T-cell (primary cell): ENCODE results near the gene PDGFD. TPM values are rescaled to one million over a fixed set of nuclear protein-coding genes. Genes with fewer than 3 reads are reported as not detected.

ENCODE experiments used
- ATAC-seq, 4 experiments: fragments of 200-7000 bp in 3 of 4; fragments of 150-1000 bp in 1 of 4; cut with Tn5 transposase; replicated peaks in 1 of 4; 1 replicate in 3 of 4; 2 replicates in 1 of 4; pipeline ENCODE4 v1.10.0; 2021; ENCODE audit warnings: moderate library complexity in 3 of 4, mild to moderate bottlenecking in 2 of 4, moderate number of reproducible peaks in 1 of 4
- CTCF ChIA-PET, 2 donors: fragments of 300-600 bp; sonication (Branson Sonifier 250); formaldehyde crosslinking; loops; one replicate each; lab custom pipeline; 2022; ENCODE audit warnings: antibody characterized with exemption in 2 of 2; lab: Charles Lee
- POLR2A ChIA-PET, 2 donors: fragments of 300-600 bp; sonication (Branson Sonifier 250); formaldehyde crosslinking; loops; one replicate each; lab custom pipeline; 2022; ENCODE audit warnings: antibody characterized with exemption in 2 of 2; lab: Charles Lee
- DNase-seq, 35 experiments: peaks; one replicate each; pipeline versions ENCODE4 v3.0.0 to v3.0.0-alpha.2; 2013 to 2023
- H3K27ac ChIP-seq: one replicate; pipeline ENCODE4 v1.5.1; 2013; ENCODE audit warnings: low read length
- H3K27me3 ChIP-seq, 2 experiments: replicated peaks in 1 of 2; 1 replicate in 1 of 2; 2 replicates in 1 of 2; pipeline versions ENCODE4 v1.6.1 to v1.7.0; 2013; ENCODE audit warnings: low read length in 1 of 2, mixed read lengths in 1 of 2; ENCODE audit not compliant: control insufficient read depth in 2 of 2, insufficient read depth in 2 of 2; ENCODE audit errors: extremely low read depth in 1 of 2
- H3K36me3 ChIP-seq, 2 donors: 1 replicate in 1 of 2; 2 replicates in 1 of 2; pipeline versions ENCODE4 v1.6.1 to v1.7.0; 2013; ENCODE audit warnings: low read length in 1 of 2; ENCODE audit not compliant: control insufficient read depth in 2 of 2, insufficient read depth in 1 of 2; ENCODE audit errors: extremely low read depth in 1 of 2
- H3K4me1 ChIP-seq, 2 experiments: 1 replicate in 1 of 2; 2 replicates in 1 of 2; pipeline versions ENCODE4 v1.6.1 to v1.7.0; 2013; ENCODE audit warnings: low read length in 2 of 2, mixed read lengths in 1 of 2; ENCODE audit not compliant: insufficient read depth in 2 of 2, control insufficient read depth in 1 of 2; ENCODE audit errors: extremely low read depth in 1 of 2
- H3K4me3 ChIP-seq, 2 donors: 1 replicate in 1 of 2; 2 replicates in 1 of 2; pipeline versions ENCODE4 v1.5.1 to v1.7.0; 2013; ENCODE audit warnings: mild to moderate bottlenecking in 2 of 2, low read length in 1 of 2, moderate library complexity in 1 of 2; ENCODE audit not compliant: control insufficient read depth in 1 of 2; ENCODE audit errors: extremely low read depth in 1 of 2
- H3K9me3 ChIP-seq: 2 replicates; pipeline ENCODE4 v1.7.0; 2013
- H3K27ac Mint-ChIP-seq, 2 donors: one replicate each; pipeline ENCODE4 v1.8.0; 2020 to 2021; ENCODE audit warnings: mild to moderate bottlenecking in 2 of 2, mixed read lengths in 2 of 2
- H3K27me3 Mint-ChIP-seq, 2 donors: one replicate each; pipeline ENCODE4 v1.8.0; 2021 to 2022; ENCODE audit warnings: mixed read lengths in 2 of 2
- H3K36me3 Mint-ChIP-seq: one replicate; pipeline ENCODE4 v1.8.0; 2021; ENCODE audit warnings: mixed read lengths
- H3K4me1 Mint-ChIP-seq, 3 donors: one replicate each; pipeline ENCODE4 v1.8.0; 2020 to 2022; ENCODE audit warnings: mixed read lengths in 3 of 3, mild to moderate bottlenecking in 1 of 3
- H3K4me3 Mint-ChIP-seq, 3 donors: one replicate each; pipeline ENCODE4 v1.8.0; 2020 to 2022; ENCODE audit warnings: mild to moderate bottlenecking in 3 of 3, mixed read lengths in 3 of 3, moderate library complexity in 3 of 3
- H3K9me3 Mint-ChIP-seq, 3 donors: one replicate each; pipeline ENCODE4 v1.8.0; 2020 to 2022; ENCODE audit warnings: mixed read lengths in 3 of 3
- WGBS: methylation state at CpG from one replicate; pipeline ENCODE4 v1.1.5; 2013; ENCODE audit warnings: missing lambda C conversion rate; ENCODE audit not compliant: insufficient coverage; 5-methylcytosine and 5-hydroxymethylcytosine counted together
- total RNA-seq, 35 experiments: library from RNA in 6 of 35; stranded (reverse) in 6 of 35; fragments of 120-200 nt in 1 of 35; gene quantifications; one replicate each; pipeline versions ENCODE4 v1.2.1 to v1.2.4 and lab custom pipeline; 2013 to 2026

Gene PDGFD
- total RNA-seq, 5 donors from 2014 or later (not counting 1 experiment from before 2014, with no cell fraction given), result 0.35 to 2.9 (median 1.2) TPM

DNA sequence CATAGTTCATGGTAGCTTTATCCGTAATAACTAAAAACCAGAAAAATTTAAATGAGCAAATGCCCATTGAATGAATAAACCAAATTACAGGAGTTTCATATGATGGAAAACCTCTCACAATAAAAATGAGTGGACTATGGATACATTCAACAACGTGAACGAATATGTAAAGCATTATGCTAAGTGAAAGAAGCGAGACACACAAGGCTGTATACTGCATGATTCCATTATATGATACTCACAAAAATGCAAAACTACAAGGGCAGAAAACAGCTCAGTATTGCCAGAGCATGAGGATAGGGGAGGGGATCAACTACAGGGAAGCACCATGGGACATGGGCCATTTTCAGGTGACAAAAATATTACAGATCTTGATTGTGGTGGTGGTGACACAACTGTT lies 105.3 kb downstream of the PDGFD start:
- Mint-ChIP-seq H3K36me3 (no peaks in the 10 kb centered on the region), H3K27ac (no peak overlapping the region), H3K4me3 (no peak overlapping the region), H3K27me3 (peaks cover 0 to 8% of the 10 kb centered on the region in 2 donors), H3K9me3 (peaks cover 0 to 4% (median 0%) of the 10 kb centered on the region in 3 donors), H3K4me1 (no peaks in the 10 kb centered on the region)
- ChIA-PET CTCF (no interaction called here), POLR2A (no interaction called here)
- H3K4me3 ChIP-seq, result no peak overlapping the region
- DNase-seq (no peak), ATAC-seq (no peak)
- H3K27me3 ChIP-seq, result no peaks in the 10 kb centered on the region
- no CpG with 5 or more reads among the region's 4 CpGs for WGBS
- no peak overlapping the region for H3K27ac ChIP-seq
- no peaks in the 10 kb centered on the region for H3K36me3 ChIP-seq
- H3K9me3 ChIP-seq, result no peaks in the 10 kb centered on the region
- no peaks in the 10 kb centered on the region for H3K4me1 ChIP-seq

DNA sequence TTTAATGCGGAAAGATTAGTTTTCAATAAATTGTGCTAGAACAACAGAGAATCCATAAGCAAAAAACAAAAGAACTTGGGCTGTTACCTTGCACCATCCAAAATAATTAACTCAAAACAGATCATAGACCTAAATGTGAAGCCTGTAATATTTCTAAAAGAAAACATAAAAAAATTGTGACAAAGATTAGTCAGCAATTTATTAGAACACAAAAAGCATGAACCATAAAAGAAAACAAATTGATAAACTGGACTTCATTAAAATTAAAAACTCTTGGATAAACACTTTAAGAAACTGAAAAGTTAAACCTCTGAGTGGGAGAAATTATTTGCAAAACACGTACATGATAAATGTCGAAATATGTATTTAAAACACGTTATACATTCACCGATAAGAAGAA lies 106.0 kb downstream of the PDGFD start:
- Histone ChIP-seq H3K9me3 (no peaks in the 10 kb centered on the region), H3K27ac (no peak overlapping the region), H3K4me1 (no peaks in the 10 kb centered on the region), H3K27me3 (no peaks in the 10 kb centered on the region), H3K4me3 (no peak overlapping the region), H3K36me3 (no peaks in the 10 kb centered on the region)
- WGBS, result no CpG with 5 or more reads among the region's 5 CpGs
- Mint-ChIP-seq H3K27ac (no peak overlapping the region), H3K27me3 (peaks cover 0 to 10% of the 10 kb centered on the region in 2 donors), H3K4me1 (no peaks in the 10 kb centered on the region), H3K36me3 (no peaks in the 10 kb centered on the region), H3K9me3 (peaks cover 0 to 4% (median 0%) of the 10 kb centered on the region in 3 donors), H3K4me3 (no peak overlapping the region)
- DNase-seq (no peak), ATAC-seq (no peak)
- POLR2A ChIA-PET, result no interaction called here
- CTCF ChIA-PET, result no interaction called here

DNA sequence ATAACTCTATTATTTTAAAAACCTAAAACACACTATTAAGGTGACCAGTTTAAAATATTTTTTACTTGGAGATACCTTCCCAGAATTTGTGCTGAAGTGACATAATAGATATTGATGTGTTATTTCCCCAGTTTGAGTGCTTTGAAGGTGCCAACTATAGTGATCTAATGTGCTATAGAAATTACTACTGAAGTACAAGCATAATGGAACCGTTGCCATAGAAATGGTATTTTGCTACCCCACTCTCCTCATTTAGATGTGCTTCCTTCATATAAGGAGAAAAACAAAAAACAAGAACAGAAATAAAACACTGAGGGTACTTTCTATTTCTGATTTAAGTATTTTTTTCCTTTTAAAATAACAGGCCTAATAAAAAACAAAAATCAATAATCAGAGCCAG lies 108.4 kb downstream of the PDGFD start:
- Histone ChIP-seq H3K9me3 (no peaks in the 10 kb centered on the region), H3K27me3 (no peaks in the 10 kb centered on the region), H3K4me1 (no peaks in the 10 kb centered on the region), H3K27ac (no peak overlapping the region), H3K36me3 (no peaks in the 10 kb centered on the region), H3K4me3 (no peak overlapping the region)
- peaks cover 0 to 4% (median 0%) of the 10 kb centered on the region in 3 donors for H3K9me3 Mint-ChIP-seq
- H3K36me3 Mint-ChIP-seq, result no peaks in the 10 kb centered on the region
- no peak overlapping the region for H3K4me3 Mint-ChIP-seq
- H3K27me3 Mint-ChIP-seq, result peaks cover 0 to 10% of the 10 kb centered on the region in 2 donors
- H3K27ac Mint-ChIP-seq, result no peak overlapping the region
- ChIA-PET POLR2A (no interaction called here), CTCF (no interaction called here)
- DNase-seq (no peak), ATAC-seq (no peak)
- WGBS, result no CpG with 5 or more reads among the region's 1 CpG
- H3K4me1 Mint-ChIP-seq, result no peaks in the 10 kb centered on the region

DNA sequence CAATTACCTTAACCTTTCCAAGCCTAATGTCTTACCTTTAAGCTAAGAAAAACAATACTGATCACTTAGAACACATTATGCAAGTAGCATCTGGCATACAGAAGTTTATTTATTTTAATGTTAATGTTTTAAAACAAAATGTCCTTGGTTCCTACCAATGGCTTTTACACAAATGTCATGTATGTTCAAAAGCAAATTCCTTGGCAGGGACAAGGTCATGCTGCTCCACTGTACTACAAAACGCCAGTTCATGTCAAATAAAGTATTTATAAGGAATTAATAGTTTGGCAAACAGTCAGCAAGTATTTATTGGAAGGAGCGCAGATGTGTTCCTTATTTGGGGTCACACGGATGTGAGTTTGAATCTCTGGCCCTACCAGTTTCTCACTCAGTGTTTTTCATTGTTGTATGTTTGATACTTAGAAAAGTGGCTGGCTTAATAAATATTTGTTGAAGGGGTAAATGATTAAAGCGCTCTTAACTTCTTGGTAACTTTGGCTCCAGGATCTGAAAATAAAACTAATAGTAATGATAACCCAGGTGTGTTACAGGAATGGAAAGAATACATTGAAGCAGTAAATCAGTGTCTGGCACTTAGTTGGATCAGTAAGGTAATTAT lies 108.9 kb downstream of the PDGFD start:
- WGBS, result 70% methylated on average over 2 of the region's 4 CpGs
- H3K4me1 Mint-ChIP-seq, result no peaks in the 10 kb centered on the region
- no peaks in the 10 kb centered on the region for H3K27me3 ChIP-seq
- no peaks in the 10 kb centered on the region for H3K9me3 ChIP-seq
- peaks cover 0 to 4% (median 0%) of the 10 kb centered on the region in 3 donors for H3K9me3 Mint-ChIP-seq
- no peak overlapping the region for H3K4me3 Mint-ChIP-seq
- H3K4me1 ChIP-seq, result no peaks in the 10 kb centered on the region
- no peak for DNase-seq
- POLR2A ChIA-PET, result no interaction called here
- H3K4me3 ChIP-seq, result no peak overlapping the region
- no peak for ATAC-seq
- H3K36me3 Mint-ChIP-seq, result no peaks in the 10 kb centered on the region
- H3K27me3 Mint-ChIP-seq, result peaks cover 0 to 10% of the 10 kb centered on the region in 2 donors
- CTCF ChIA-PET, result no interaction called here
- H3K36me3 ChIP-seq, result no peaks in the 10 kb centered on the region
- H3K27ac Mint-ChIP-seq, result no peak overlapping the region
- no peak overlapping the region for H3K27ac ChIP-seq

DNA sequence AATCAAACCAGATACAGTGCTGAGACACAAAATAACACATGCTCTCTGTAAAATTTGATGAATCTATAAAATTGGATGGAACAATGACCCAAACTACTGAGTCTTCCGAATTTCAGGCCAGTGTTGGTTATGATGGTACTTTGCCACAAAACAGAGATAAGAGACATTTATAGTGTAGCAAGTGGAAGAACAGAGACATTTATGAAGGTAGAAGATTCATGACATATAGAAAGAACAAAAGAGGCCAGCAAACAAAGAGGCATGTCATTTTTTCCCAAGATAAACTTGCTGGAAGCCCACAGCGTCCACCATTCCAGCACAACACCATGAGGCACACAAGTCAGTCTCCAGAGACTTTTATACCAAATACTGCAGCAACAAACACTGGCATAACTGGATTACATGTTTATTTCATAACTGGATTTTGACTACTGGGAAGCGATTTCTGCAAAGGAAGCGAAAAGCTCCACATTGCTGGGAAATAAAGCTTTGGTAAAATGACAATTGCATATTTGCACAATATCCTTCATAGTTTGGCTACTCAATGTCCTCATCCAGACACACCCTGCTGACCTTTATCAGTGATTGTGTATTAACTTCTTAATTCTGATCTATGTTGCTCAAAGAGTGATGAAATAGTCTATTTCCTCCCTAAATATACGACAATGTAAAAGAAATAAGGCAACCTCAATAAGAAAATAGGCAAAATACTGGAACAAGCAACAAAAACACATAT lies 110.0 kb downstream of the PDGFD start:
- H3K27me3 ChIP-seq, result no peaks in the 10 kb centered on the region
- peaks cover 0 to 10% of the 10 kb centered on the region in 2 donors for H3K27me3 Mint-ChIP-seq
- no peak for DNase-seq
- H3K27ac ChIP-seq, result no peak overlapping the region
- no peak for ATAC-seq
- H3K27ac Mint-ChIP-seq, result no peak overlapping the region
- no peaks in the 10 kb centered on the region for H3K4me1 Mint-ChIP-seq
- ChIA-PET POLR2A (no interaction called here), CTCF (no interaction called here)
- no peaks in the 10 kb centered on the region for H3K36me3 ChIP-seq
- H3K4me3 ChIP-seq, result no peak overlapping the region
- no peaks in the 10 kb centered on the region for H3K4me1 ChIP-seq
- H3K9me3 ChIP-seq, result no peaks in the 10 kb centered on the region
- no peak overlapping the region for H3K4me3 Mint-ChIP-seq
- H3K9me3 Mint-ChIP-seq, result peaks cover 0 to 4% (median 0%) of the 10 kb centered on the region in 3 donors
- no peaks in the 10 kb centered on the region for H3K36me3 Mint-ChIP-seq
- 44% methylated on average over 1 of the region's 5 CpGs for WGBS

DNA sequence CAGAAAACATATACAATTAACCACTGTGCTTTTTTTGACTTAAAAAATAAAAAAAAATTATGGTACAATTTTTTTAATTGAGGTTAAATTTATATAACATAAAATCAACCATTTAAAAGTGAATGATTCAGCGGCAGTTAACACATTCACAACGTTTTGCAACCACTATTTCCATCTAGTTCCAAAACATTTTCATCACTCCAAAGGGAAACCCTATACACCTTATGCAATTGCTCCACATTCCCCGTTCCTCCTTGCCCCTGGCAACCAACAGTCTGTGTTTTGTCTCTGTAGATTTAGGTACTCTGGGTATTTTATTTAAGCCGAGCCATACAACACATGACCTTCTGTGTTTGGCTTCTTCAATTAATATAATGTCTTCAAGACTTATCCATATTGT lies 112.2 kb downstream of the PDGFD start:
- Mint-ChIP-seq H3K9me3 (peaks cover 0 to 4% (median 0%) of the 10 kb centered on the region in 3 donors), H3K27ac (no peak overlapping the region), H3K27me3 (peaks cover 0 to 10% of the 10 kb centered on the region in 2 donors), H3K4me3 (no peak overlapping the region), H3K36me3 (no peaks in the 10 kb centered on the region), H3K4me1 (no peaks in the 10 kb centered on the region)
- Histone ChIP-seq H3K27ac (no peak overlapping the region), H3K4me3 (no peak overlapping the region), H3K9me3 (no peaks in the 10 kb centered on the region), H3K4me1 (no peaks in the 10 kb centered on the region), H3K36me3 (no peaks in the 10 kb centered on the region), H3K27me3 (no peaks in the 10 kb centered on the region)
- CTCF ChIA-PET, result no interaction called here
- ATAC-seq, result no peak
- no peak for DNase-seq
- WGBS, result no CpG with 5 or more reads among the region's 4 CpGs
- POLR2A ChIA-PET, result no interaction called here
